ENCODE measurements around the gene ITGA4. TPM values are rescaled to one million over a fixed set of nuclear protein-coding genes. Genes with fewer than 3 reads are reported as not detected.

Gene ITGA4
- total and polyA plus RNA-seq, 4 donors, result 6.9 to 23.0 (median 9.8) TPM

DNA sequence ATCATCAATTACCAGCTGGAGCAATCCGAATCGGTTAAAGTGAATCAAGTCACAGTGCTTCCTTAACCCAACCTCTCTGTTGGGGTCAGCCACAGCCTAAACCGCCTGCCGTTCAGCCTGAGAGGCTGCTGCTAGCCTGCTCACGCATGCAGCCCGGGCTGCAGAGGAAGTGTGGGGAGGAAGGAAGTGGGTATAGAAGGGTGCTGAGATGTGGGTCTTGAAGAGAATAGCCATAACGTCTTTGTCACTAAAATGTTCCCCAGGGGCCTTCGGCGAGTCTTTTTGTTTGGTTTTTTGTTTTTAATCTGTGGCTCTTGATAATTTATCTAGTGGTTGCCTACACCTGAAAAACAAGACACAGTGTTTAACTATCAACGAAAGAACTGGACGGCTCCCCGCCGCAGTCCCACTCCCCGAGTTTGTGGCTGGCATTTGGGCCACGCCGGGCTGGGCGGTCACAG is 496 bp upstream of the ITGA4 start:
- peak in 1 of 6 donors; percentile 34 for DNase-seq (ENCODE audit: low read depth in 4 of 6, low spot score in 6 of 6)
- Histone ChIP-seq H3K4me3 (ENCODE audit: low read depth, low read length) (peak overlapping the region; percentile 64), H3K27ac (ENCODE audit: low read depth, low read length) (peak overlapping the region; percentile 58), H3K36me3 (ENCODE audit: control insufficient read depth, insufficient read depth, low read length) (no peaks in the 10 kb centered on the region), H3K4me1 (ENCODE audit: control insufficient read depth, insufficient read depth, low read length) (peaks cover 18% of the 10 kb centered on the region), H3K9me3 (ENCODE audit: control insufficient read depth, insufficient read depth, low read length) (no peaks in the 10 kb centered on the region), H3K27me3 (ENCODE audit: control insufficient read depth, insufficient read depth, low read length) (peaks cover 19% of the 10 kb centered on the region)
- WGBS (ENCODE audit: insufficient coverage), result 1% methylated on average over 15 of the region's 17 CpGs

DNA sequence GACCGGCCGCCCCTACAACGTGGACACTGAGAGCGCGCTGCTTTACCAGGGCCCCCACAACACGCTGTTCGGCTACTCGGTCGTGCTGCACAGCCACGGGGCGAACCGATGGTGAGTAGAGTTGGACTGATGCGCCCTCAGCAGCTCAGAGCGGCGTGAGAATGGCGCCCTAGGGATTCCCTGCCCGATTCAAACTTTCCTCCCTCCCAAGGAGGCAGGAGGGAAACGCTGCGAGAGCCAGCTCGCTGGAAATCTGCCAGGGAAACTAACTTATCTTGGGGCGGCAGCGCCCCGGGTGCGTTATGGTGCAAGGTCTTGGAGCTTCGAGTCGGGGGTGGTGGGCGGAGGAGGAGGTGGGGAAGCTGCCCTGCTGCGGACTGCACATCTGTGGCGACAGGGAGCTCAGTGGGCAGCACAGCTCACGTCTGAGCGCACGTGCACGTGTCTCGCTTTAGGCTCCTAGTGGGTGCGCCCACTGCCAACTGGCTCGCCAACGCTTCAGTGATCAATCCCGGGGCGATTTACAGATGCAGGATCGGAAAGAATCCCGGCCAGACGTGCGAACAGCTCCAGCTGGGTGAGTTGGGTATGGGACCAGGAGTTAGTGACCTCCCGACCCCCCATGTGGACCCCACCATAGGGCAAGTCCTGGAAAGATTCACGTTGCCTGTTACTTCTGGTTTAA is 697 bp downstream of the ITGA4 start:
- no peaks in the 10 kb centered on the region for H3K36me3 ChIP-seq (ENCODE audit: control insufficient read depth, insufficient read depth, low read length)
- no peaks in the 10 kb centered on the region for H3K9me3 ChIP-seq (ENCODE audit: control insufficient read depth, insufficient read depth, low read length)
- H3K27ac ChIP-seq (ENCODE audit: low read depth, low read length), result peak overlapping the region; percentile 78
- peaks cover 19% of the 10 kb centered on the region for H3K27me3 ChIP-seq (ENCODE audit: control insufficient read depth, insufficient read depth, low read length)
- H3K4me1 ChIP-seq (ENCODE audit: control insufficient read depth, insufficient read depth, low read length), result peaks cover 18% of the 10 kb centered on the region
- peak overlapping the region; percentile 64 for H3K4me3 ChIP-seq (ENCODE audit: low read depth, low read length)
- 2% methylated on average over 36 of the region's 45 CpGs for WGBS (ENCODE audit: insufficient coverage)
- DNase-seq (ENCODE audit: low read depth in 4 of 6, low spot score in 6 of 6), result peak in 2 of 6 donors; percentile 57 to 59

DNA sequence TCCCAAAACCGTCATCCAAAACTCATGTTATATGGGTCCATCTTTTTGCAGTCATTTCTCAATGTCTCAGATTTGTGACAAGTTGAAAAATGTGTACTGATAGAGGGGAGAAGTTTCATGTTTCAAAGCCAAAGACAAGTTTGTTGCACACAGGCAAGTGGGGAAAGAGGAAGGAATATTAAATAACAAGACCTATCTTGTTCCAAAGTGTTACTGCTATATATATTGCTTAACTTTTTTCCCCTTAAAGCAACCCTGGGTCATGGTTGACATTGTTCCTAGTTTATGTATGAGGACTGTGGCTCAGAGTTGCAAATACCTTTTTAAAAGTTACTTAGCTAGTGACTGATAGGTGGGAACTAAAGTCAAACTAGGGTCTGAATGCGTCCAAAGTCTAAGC is 1.7 kb downstream of the ITGA4 start:
- H3K9me3 ChIP-seq (ENCODE audit: control insufficient read depth, insufficient read depth, low read length), result no peaks in the 10 kb centered on the region
- DNase-seq (ENCODE audit: low read depth in 4 of 6, low spot score in 6 of 6), result no peak
- H3K4me3 ChIP-seq (ENCODE audit: low read depth, low read length), result peak overlapping the region; percentile 64
- H3K27me3 ChIP-seq (ENCODE audit: control insufficient read depth, insufficient read depth, low read length), result peaks cover 19% of the 10 kb centered on the region
- H3K4me1 ChIP-seq (ENCODE audit: control insufficient read depth, insufficient read depth, low read length), result peaks cover 18% of the 10 kb centered on the region
- H3K36me3 ChIP-seq (ENCODE audit: control insufficient read depth, insufficient read depth, low read length), result no peaks in the 10 kb centered on the region
- whole genome bisulfite sequencing (ENCODE audit: insufficient coverage), result no CpG with 5 or more reads among the region's 2 CpGs
- H3K27ac ChIP-seq (ENCODE audit: low read depth, low read length), result peak overlapping the region; percentile 27

DNA sequence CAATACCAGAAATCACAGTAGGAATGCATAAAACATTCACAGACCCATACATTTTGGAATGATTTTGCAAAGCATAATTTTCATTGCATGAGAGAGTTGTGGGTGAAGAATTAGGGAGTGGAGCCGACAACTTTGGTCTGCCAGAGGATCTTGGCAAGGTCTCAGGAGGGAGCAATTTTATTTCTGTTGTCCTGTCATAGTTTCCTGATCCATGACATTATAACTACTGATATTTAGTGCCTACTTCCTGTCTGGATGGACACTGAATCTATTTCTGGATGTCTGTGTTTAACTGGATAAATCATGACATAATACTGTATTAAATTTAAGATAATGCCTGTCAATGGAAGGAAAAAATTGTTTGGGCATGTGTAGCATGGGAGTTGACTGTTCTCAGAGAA is 2.4 kb downstream of the ITGA4 start:
- H3K27me3 ChIP-seq (ENCODE audit: control insufficient read depth, insufficient read depth, low read length), result peaks cover 21% of the 10 kb centered on the region
- no peak overlapping the region for H3K27ac ChIP-seq (ENCODE audit: low read depth, low read length)
- no peak for DNase-seq (ENCODE audit: low read depth in 4 of 6, low spot score in 6 of 6)
- peaks cover 18% of the 10 kb centered on the region for H3K4me1 ChIP-seq (ENCODE audit: control insufficient read depth, insufficient read depth, low read length)
- peak overlapping the region; percentile 64 for H3K4me3 ChIP-seq (ENCODE audit: low read depth, low read length)
- no peaks in the 10 kb centered on the region for H3K9me3 ChIP-seq (ENCODE audit: control insufficient read depth, insufficient read depth, low read length)
- no peaks in the 10 kb centered on the region for H3K36me3 ChIP-seq (ENCODE audit: control insufficient read depth, insufficient read depth, low read length)
- WGBS (ENCODE audit: insufficient coverage), result no CpG with 5 or more reads among the region's 1 CpG

DNA sequence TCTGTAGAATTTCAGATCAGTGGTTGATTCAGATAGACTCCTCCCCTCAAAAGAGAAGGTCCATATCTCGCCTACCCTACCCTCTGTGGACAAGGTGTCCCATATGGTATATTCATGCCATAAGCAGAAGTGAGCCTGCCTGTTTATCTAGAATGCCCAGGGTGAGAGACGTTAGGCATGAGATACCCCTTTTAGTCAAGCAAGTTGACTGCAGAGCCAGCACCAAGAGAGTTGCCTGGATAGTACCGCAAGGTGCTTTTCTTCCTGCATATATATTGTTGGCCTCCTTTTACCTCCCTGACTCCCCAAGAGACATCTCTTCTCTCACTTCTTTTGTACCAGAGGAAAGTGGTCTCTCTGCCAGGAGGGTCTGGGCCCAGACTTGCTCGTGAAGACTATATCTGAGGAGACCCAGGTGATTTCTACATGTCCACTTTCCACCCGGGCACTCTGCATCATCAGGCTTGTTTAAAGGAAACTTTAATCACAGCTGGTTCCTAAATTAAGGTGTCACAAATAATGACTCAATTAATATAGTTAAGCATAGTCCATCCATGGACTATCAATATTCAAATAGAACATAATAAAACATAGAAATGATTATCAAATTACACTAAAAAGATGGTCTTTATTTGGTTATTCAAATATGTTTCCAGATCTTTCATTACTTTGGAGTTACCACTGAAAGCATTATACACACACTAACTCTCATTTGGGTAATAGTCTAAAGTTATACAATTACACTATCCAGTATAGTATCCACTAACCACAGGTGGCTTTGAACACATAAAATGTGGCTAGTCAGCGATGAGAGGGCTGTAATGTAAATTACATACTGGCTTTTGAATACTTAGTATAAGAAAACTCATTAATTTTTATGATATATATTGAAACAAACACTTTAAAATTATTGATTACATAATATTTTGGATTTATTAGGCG is 4.1 kb downstream of the ITGA4 start:
- no peaks in the 10 kb centered on the region for H3K9me3 ChIP-seq (ENCODE audit: control insufficient read depth, insufficient read depth, low read length)
- H3K27me3 ChIP-seq (ENCODE audit: control insufficient read depth, insufficient read depth, low read length), result peaks cover 20% of the 10 kb centered on the region
- DNase-seq (ENCODE audit: low read depth in 4 of 6, low spot score in 6 of 6), result no peak
- 95% methylated on average over 3 of the region's 7 CpGs for WGBS (ENCODE audit: insufficient coverage)
- H3K4me3 ChIP-seq (ENCODE audit: low read depth, low read length), result no peak overlapping the region
- H3K4me1 ChIP-seq (ENCODE audit: control insufficient read depth, insufficient read depth, low read length), result peaks cover 17% of the 10 kb centered on the region
- no peak overlapping the region for H3K27ac ChIP-seq (ENCODE audit: low read depth, low read length)
- H3K36me3 ChIP-seq (ENCODE audit: control insufficient read depth, insufficient read depth, low read length), result no peaks in the 10 kb centered on the region

DNA sequence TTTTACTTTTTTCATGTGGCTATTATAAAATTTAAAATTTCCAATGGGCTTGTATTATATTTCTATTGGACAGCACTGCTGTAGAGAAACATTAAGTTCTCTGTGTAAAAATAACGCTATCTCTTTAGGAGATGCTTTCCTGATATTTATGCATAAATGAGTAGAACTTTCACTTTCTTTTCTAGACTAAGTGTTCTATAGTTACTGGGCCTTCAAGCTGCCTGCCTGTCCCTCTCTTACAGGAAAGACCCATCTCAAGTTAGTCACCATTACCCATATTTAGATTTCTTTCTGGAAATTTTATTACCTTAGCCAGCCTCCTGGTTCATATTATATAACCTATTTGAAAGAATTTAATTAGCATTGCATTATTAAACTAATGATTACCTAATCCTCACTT is 4.8 kb downstream of the ITGA4 start:
- no peak overlapping the region for H3K27ac ChIP-seq (ENCODE audit: low read depth, low read length)
- H3K27me3 ChIP-seq (ENCODE audit: control insufficient read depth, insufficient read depth, low read length), result peaks cover 13% of the 10 kb centered on the region
- no CpG with 5 or more reads among the region's 1 CpG for WGBS (ENCODE audit: insufficient coverage)
- no peak for DNase-seq (ENCODE audit: low read depth in 4 of 6, low spot score in 6 of 6)
- no peak overlapping the region for H3K4me3 ChIP-seq (ENCODE audit: low read depth, low read length)
- peaks cover 10% of the 10 kb centered on the region for H3K4me1 ChIP-seq (ENCODE audit: control insufficient read depth, insufficient read depth, low read length)
- no peaks in the 10 kb centered on the region for H3K9me3 ChIP-seq (ENCODE audit: control insufficient read depth, insufficient read depth, low read length)
- no peaks in the 10 kb centered on the region for H3K36me3 ChIP-seq (ENCODE audit: control insufficient read depth, insufficient read depth, low read length)

DNA sequence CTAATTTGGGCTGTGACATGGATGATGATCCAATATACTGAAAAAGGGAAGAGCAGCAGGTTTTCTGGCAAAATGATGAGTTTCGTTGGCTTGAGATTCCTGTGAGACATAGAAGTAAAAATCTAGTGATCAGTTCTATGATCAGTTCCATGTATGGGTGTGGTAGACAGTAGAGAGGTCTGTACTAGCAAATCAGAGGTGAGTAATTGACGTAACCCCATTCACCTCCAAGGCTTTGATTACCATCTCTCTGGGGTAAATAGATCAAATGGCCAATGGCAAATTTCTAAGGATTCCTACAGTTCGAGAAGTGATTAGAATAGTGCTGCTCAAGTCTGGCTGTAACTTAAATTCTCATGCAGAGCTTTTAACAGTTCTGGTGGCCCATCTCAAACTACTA is 6.4 kb downstream of the ITGA4 start:
- DNase-seq (ENCODE audit: low read depth in 4 of 6, low spot score in 6 of 6), result no peak
- Histone ChIP-seq H3K27ac (ENCODE audit: low read depth, low read length) (no peak overlapping the region), H3K4me1 (ENCODE audit: control insufficient read depth, insufficient read depth, low read length) (no peaks in the 10 kb centered on the region), H3K27me3 (ENCODE audit: control insufficient read depth, insufficient read depth, low read length) (peaks cover 2% of the 10 kb centered on the region), H3K36me3 (ENCODE audit: control insufficient read depth, insufficient read depth, low read length) (no peaks in the 10 kb centered on the region), H3K9me3 (ENCODE audit: control insufficient read depth, insufficient read depth, low read length) (no peaks in the 10 kb centered on the region), H3K4me3 (ENCODE audit: low read depth, low read length) (no peak overlapping the region)
- 96% methylated on average over 3 of the region's 3 CpGs for WGBS (ENCODE audit: insufficient coverage)

DNA sequence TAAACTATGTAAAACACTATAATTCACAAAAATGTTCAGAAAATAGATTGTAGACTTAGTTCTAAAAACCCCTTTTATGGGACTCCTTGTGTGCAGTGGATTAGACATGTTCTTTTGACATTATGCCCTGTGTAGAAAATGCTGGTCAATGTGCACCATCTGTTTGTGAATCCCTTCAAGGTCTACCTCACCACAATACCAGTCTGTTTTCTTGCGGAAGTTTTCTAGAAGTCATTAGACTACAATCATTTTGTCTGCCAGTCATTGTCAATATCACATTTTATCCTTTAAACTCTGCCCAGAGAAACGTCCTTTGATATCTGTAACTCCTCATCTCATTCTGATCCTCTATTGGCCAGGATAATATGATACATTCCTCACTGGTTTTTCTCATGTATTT is 7.8 kb downstream of the ITGA4 start:
- WGBS (ENCODE audit: insufficient coverage), result 76% methylated on average over 2 of the region's 2 CpGs

DNA sequence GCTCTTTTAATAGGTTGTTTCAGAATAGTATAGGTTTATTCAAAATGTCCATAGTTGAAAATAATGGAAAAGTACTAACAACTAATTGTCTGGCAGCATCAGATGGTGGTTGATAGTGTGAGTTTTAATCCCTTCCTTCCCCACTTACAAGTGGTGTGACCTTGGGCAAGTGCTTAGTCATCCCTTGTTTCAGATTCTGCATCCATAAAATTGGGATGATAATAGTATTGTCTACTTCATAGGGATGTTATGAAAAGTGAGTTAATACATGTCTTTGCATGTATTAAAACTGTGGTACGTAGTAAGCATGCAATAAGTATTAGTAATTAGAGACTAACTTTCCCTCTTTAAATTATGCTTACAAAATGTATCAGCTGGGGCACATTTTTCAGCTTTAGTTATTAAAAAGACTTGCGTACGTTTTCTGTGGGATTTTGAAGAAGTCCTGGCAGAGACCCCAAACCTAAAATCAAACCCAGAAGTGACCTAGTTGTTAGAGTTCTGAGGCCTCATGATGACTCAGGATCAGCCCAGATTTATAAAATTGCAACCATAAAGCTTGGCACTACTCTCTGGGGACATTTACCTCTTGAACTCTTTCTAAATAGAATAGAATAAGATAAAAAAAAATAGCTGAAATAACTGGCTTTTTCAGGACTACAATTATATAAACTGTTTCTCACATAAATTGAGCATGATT is 8.6 kb downstream of the ITGA4 start:
- peaks cover 2% of the 10 kb centered on the region for H3K27me3 ChIP-seq (ENCODE audit: control insufficient read depth, insufficient read depth, low read length)
- no peak overlapping the region for H3K27ac ChIP-seq (ENCODE audit: low read depth, low read length)
- H3K36me3 ChIP-seq (ENCODE audit: control insufficient read depth, insufficient read depth, low read length), result no peaks in the 10 kb centered on the region
- no peak for DNase-seq (ENCODE audit: low read depth in 4 of 6, low spot score in 6 of 6)
- no peaks in the 10 kb centered on the region for H3K4me1 ChIP-seq (ENCODE audit: control insufficient read depth, insufficient read depth, low read length)
- H3K4me3 ChIP-seq (ENCODE audit: low read depth, low read length), result no peak overlapping the region
- no CpG with 5 or more reads among the region's 3 CpGs for WGBS (ENCODE audit: insufficient coverage)
- no peaks in the 10 kb centered on the region for H3K9me3 ChIP-seq (ENCODE audit: control insufficient read depth, insufficient read depth, low read length)

More for the DNA sequence above, 7.8 kb downstream of the ITGA4 start:
- no peak overlapping the region for H3K27ac ChIP-seq (ENCODE audit: low read depth, low read length)
- peaks cover 2% of the 10 kb centered on the region for H3K27me3 ChIP-seq (ENCODE audit: control insufficient read depth, insufficient read depth, low read length)
- H3K36me3 ChIP-seq (ENCODE audit: control insufficient read depth, insufficient read depth, low read length), result no peaks in the 10 kb centered on the region
- H3K9me3 ChIP-seq (ENCODE audit: control insufficient read depth, insufficient read depth, low read length), result no peaks in the 10 kb centered on the region
- no peaks in the 10 kb centered on the region for H3K4me1 ChIP-seq (ENCODE audit: control insufficient read depth, insufficient read depth, low read length)
- no peak overlapping the region for H3K4me3 ChIP-seq (ENCODE audit: low read depth, low read length)
- no peak for DNase-seq (ENCODE audit: low read depth in 4 of 6, low spot score in 6 of 6)

Measured in spinal cord (tissue), 10 donors.